GM18870 (cell line): ENCODE data around the gene PWWP2B.
"Not testable (repeated sequence)": the region's sequence is repeated elsewhere in the genome, so short reads cannot be mapped to it uniquely, and the experiment has no call there.

ENCODE experiments used
- ATAC-seq: cut with Tn5 transposase; IDR thresholded peaks from one replicate; pipeline ENCODE4 v1.9.1; 2021; ENCODE audit warnings: moderate library complexity; ENCODE audit not compliant: unreplicated experiment

Gene PWWP2B

DNA sequence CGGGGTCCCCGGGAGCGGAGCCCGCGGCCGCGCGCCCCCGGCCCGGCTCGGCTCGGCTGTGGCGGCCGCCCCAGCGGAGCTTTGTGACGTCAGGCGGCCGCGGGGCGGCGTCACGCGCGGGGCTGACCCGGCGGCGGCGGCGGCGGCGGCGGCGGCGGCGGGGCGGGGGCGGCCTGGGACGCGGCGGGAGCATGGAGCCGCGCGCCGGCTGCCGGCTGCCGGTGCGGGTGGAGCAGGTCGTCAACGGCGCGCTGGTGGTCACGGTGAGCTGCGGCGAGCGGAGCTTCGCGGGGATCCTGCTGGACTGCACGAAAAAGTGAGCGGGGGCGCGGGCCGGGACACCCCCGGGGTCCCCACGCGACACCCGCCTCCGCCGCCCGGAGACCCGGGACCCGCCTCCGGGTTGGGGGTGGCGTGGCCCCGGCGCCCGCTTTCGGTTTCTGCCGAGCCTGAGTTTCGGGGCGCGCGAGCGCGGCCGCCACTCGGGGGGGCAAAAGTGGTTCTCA, at the start of gene PWWP2B:
Gene PWWP2B, plus strand, starts transcription at position 165 of the 506 bp plus-strand sequence. Its CDS starts 27 bp downstream, at position 192.
- no peak for ATAC-seq

DNA sequence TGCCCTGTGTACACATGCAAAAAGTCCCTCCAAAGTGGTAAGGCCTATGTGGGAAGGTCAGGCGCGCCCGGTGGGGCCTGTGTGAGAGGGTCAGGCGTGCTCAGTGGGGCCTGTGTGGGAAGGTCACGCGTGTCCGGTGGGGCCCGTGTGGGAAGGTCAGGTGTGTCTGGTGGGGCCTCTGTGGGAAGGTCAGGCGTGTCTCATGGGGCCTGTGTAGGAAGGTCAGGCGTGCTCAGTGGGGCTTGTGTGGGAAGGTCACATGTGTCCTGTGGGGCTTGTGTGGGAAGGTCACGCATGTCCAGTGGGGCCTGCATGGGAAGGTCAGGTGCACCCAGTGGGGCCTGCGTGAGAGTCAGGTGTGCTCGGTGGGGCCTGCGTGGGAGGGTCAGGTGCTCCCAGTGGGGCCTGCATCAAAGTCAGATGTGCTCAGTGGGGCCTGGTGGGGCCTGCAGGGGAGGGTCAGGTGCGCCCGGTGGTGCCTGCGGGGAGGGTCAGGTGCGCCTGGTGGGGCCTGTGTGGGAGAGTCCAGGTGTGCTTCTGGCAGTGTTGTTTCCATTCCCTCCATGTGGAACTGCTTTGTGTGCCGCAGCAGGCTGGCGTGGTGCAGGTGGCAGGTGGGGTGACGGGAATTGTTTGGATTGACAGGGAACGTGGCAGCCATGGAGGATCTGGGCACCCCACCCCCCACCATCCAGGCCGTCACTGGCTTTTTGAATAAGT, 49.6 kb upstream of the PWWP2B start:
- ATAC-seq: no peak

- ATAC-seq: no peak
These were observed 49.1 kb upstream of the PWWP2B start for GRCh38 chr10:132347931-132348267.

DNA sequence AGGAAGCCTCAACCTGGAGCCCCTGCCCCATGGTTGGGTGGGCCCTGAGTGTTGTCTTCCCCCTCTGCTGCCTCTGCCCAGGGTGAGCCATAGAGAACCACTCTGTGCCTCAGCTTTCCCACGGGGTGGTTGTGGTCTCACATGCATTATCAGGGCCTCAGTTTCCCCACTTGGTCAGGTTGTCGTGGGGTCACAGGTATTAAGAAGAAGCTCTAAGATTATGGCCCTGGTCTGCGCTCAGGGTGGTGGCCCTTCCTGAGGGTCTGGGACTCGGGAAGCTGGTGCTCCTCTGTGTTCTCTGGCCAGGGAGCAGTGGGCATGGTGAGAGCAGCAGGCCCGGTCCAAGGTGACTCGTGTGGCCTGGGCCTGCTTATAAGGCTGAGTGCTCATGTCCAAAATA, 47.2 kb upstream of the PWWP2B start:
- no peak for ATAC-seq

- ATAC-seq: no peak
These were observed 46.6 kb upstream of the PWWP2B start for GRCh38 chr10:132350391-132350790.

DNA sequence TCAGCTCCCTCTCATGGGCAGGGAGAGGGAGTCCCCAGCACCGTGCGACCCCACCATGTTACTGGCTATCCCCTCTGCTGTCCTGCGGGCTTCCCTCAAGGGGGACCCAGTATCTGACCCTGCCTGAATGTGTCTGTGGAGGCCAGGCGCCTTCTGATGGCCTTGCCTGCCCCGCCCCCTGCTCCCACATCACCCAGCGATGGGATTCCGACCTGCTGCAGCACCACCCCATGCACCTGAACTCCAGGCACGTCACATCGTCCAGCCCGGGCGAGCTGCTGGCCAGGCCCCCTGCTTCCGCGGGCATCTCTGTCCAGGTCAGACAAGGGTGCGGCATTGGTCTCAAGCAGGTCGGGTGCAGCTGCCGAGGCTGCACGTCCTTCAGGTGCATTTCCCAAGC, 46.1 kb upstream of the PWWP2B start:
- no peak for ATAC-seq

- no peak for ATAC-seq
These were observed 45.4 kb upstream of the PWWP2B start for GRCh38 chr10:132351611-132352010.

GRCh38 chr10:132352462-132353308, 44.3 kb upstream of the PWWP2B start:
- not testable (repeated sequence) for ATAC-seq

- ATAC-seq: no peak
These were observed 43.3 kb upstream of the PWWP2B start for GRCh38 chr10:132353456-132354355.

- no peak for ATAC-seq
These were observed 42.5 kb upstream of the PWWP2B start for GRCh38 chr10:132354356-132355094.

- no peak for ATAC-seq
These were observed 41.7 kb upstream of the PWWP2B start for GRCh38 chr10:132355297-132355696.

- ATAC-seq: no peak
These were observed 41.2 kb upstream of the PWWP2B start for GRCh38 chr10:132355754-132356153.

DNA sequence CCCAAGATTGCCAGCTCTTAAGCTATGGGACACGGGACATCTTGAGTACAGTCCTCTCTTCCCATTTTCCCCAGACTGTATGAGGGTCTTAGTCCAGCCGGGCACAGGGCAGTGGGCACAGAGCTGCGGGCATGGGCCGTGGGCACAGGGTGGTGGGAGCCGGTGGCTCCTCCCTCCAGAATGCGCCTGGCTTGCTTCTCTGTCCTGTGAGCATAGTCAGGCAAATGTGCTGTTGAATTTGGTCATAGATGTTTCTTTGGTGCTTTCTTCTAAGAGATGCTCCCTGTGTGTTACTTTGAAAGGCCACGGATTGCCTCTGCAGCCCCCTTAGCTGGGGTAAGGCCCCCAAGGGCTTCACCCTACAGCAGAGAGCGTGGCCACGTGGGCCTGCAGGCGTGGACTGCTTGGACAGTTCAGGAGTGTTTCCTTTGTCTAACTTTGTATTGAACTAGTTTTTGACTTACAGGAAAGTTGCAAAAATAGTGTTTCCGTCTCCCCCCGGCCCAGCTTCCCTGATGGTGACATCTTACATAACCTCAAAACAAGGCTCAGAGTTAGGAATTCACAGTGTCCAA, 40.3 kb upstream of the PWWP2B start:
- ATAC-seq: no peak

GRCh38 chr10:132357286-132358058, 39.5 kb upstream of the PWWP2B start:
- no peak for ATAC-seq

DNA sequence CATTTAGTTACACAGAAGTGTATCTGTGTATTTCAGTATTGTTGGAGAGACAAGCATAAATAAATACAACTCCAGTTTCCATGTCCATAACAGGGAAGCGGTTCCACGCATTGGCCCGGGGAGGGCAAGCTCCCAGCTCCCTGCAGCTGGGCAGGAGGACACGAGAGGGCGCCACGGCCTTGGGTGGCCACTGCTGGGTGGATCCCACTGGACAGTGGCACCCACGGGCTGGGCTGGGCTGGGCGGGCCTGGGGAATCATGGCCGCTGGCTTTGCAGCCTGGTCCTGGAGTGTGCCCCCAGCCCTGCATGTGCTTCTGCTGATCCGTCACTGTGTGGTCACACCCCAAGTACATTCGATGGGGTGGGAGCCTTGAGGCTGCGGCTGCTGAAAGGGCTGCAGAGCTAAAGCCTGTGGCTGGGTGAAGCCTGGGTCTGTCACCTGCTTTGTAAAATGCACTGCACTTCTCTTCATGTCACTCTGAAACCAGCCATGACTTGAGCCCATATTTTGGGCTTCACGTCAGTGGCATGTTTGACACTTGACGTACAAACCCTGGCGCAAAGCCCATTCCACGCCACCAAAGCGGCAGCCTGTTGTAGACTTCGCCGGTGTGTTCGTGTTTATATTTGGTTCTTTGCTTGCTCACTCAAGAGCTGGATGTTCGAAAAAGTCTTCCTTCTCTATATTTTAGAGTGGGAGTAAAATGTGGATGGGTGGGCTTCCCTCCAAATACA, 37.5 kb upstream of the PWWP2B start:
- ATAC-seq: no peak

GRCh38 chr10:132360766-132361447, 36.1 kb upstream of the PWWP2B start:
- no peak for ATAC-seq

GRCh38 chr10:132361581-132362101, 35.4 kb upstream of the PWWP2B start:
- ATAC-seq: no peak

DNA sequence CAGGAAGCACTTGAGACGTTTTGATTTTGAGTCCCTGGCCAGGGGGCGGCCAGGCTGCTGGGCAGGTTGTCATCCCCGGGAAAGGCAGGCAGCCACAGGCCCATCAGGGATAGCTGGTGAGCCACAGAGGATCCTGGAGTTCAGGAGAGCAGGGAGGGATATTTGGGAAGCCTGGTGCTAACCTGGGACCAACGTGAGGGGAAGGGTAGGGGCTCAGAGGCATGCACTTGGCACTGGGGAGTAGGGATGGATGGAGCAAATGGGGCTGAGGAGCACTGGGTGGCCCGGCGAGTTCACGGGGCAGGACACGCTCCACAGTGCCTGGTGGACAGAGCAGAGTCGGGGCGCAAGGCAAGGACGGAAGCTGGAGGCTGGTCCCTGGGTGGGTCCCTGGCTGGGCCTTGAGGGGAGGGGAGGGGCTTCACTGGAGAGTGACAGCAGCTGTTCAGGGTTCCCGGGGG, 34.8 kb upstream of the PWWP2B start:
- ATAC-seq: no peak
